C4-2B (cell line): ENCODE results near the gene C9.

Experiments
- CTCF ChIP-seq: fragments of 450-650 bp; conservative IDR thresholded peaks from 2 replicates; pipeline ENCODE4 v1.5.1; 2017; ENCODE audit warnings: mild to moderate bottlenecking
- ZFX ChIP-seq: fragments of 450-650 bp; IDR thresholded peaks from 2 replicates; pipeline ENCODE4 v1.6.1; 2017

GRCh38 chr5:39264528-39264927, 99.8 kb downstream of the C9 start:
- TF ChIP-seq CTCF (no peak), ZFX (no peak)
